ENCODE data around the gene GGCT.
"Not testable (repeated sequence)": the region's sequence is repeated elsewhere in the genome, so short reads cannot be mapped to it uniquely, and the experiment has no call there.

Gene GGCT

DNA sequence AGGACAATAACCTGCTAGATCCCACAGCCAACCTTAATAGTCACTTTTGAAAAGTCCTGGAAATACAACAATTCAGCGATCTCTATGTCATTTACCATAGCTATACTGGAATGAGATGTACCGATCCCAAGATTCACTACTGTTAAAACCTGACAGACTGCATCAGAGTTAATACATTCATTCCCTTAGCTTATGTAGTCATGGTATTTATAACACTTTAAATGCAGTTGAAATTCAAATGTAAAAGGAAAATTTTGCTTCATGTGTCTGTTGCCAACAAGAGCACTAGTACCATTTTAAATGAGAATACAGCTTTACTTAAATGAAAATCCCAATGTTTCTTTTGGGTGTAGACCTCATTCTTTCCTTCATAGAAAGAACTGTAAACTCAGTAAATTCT lies 11.1 kb upstream of the GGCT start:
- DNase-seq (ENCODE audit: low read depth): no peak

DNA sequence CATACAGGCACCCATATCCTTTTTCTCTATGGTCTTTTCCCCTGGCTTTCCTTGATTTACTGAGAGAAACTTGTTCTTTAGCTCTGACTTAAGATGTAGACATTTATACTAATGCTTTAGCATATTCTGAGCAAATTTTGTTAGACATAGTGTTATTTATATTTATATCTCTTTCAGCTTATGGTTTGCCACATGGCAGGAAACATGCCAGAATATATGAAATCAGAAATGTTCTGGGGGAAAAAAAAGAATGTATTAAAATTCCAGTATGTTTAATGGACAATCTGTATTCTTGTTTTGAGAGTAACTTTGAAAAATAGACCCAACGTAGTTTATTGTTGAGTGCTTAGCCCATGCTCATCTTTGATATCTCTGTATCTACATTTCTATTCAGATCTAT lies 10.1 kb upstream of the GGCT start:
- no peak for DNase-seq (ENCODE audit: low read depth)

DNA sequence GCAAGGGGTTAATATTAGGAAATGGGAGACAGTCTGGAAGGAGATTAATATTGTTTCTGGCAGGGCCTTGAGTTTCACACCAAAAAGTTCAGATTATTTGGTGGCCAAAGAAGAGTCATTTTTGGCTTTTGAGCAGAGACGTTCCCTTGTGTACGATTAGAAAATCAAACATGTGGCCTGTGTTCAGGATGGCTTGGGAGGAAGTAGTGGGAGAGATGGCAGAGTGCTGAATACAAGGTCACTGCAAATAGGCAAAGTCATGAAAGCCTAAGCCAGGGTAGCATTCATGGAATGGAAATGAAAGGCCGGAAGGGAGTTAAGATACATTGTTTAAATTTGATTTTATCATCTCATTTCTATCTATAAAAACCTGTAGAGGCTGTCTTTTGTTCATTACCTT lies 9.5 kb upstream of the GGCT start:
- no peak for DNase-seq (ENCODE audit: low read depth)

DNA sequence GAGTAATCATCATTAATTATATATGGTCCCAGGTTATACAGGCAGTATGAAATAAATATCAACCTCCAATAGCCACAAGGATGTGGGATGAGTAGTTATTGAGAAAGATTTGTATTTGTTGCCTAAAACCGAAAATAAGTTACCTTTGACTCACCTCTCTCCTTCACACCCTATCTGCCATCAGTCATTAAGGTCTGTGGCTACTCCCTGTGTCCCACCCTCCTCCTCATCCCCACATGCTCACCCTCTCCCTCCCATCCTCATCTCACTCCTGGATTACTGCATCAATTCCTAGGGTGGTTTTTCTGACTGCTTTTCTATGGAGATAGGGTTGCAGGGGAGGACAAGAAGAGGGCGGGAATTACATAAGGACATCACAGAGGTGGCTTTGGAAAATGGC lies 9.1 kb upstream of the GGCT start:
- DNase-seq (ENCODE audit: low read depth): no peak

DNA sequence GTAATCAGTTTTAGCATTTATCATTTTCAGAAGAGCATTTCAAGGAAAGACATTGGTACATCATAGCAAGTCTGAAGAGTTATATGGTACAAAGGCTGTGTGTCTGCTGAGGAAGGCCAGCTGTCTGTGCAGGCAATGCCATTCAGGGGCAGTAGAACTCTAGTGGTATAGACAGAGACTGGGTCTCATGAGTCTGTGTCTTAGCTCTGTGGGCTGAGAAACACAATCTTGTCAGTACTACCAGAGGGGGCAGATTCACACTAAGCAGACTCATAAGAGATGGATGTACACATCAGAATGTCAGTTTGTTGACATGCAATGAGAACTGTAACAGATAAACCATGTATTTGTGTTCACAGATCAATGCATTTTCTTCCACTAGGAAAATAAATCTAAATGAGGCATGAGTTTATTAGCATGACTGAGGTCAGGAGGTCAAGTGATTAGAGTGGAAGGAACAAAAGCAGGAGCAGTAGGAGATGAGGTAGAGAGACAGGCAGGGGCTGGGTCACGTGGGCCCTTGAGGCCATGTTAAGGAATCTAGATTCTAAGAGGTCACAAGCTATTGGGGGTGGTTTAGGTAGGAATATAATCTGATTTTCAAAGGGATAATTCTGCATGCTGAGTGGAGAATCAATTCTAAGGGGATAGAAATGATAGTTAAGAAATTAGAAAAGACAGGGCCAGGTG lies 7.5 kb upstream of the GGCT start:
- DNase-seq (ENCODE audit: low read depth): no peak

DNA sequence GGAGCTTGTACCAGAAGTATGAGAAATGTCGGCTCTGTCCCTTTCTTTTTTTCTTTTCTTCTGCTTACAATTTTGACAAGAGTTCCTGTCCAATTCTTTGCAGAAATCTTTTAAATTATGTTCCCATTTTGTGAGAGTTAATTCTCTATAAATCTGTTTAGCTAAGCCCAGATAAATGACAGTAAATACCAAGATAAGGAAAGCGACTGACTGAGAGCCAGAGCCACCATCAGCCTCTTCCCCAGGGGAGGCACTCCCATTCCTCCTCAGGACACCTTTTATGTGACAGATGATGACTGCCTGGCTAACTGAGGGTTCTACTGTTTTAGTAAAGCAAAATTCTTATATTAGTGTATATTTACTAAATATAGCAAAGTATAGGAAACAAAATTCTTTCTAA lies 6.9 kb upstream of the GGCT start:
- DNase-seq (ENCODE audit: low read depth): no peak

DNA sequence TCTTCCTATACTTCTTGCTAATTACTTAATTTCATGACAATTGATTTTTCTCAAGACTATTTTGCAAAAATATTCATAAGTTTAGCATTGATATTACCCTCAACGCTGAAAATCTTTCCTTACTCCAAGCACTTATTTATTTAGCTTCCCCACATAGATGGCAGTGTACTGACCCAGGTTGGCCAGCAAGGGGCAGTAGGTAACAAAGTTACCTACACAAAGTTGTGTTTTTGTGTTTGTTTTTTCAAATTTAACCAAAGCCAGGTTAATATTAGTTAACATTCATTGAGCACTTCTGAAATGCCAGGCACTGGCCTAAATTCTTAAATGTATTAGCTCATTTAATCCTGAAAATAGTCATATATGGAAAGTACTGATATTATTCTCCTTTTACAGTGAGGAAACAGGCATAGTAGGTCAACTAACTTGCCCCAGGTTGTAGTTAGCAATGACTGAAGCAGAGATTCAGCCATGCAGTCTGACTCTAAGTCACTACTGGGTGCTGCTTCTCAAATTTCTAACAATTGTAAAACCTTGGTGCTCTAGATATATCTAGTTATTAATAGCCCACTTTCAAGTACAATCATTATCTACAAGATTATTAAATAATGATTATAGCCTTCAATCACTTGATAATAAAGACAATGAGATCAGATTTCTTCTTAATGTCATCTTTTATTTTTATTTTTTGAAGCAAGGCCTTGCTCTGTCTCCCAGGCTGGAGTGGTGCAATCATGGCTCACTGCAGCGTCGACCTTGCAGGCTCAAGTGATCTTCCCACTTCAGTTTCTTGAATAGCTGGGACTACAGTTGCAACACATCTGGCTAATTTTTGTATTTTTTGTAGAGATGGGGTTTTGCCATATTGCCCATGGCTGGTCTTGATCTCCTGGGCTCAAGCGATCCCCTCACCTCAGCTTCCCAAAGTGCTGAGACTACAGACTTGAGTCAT lies 5.8 kb upstream of the GGCT start:
- DNase-seq (ENCODE audit: low read depth): peak; percentile 8

DNA sequence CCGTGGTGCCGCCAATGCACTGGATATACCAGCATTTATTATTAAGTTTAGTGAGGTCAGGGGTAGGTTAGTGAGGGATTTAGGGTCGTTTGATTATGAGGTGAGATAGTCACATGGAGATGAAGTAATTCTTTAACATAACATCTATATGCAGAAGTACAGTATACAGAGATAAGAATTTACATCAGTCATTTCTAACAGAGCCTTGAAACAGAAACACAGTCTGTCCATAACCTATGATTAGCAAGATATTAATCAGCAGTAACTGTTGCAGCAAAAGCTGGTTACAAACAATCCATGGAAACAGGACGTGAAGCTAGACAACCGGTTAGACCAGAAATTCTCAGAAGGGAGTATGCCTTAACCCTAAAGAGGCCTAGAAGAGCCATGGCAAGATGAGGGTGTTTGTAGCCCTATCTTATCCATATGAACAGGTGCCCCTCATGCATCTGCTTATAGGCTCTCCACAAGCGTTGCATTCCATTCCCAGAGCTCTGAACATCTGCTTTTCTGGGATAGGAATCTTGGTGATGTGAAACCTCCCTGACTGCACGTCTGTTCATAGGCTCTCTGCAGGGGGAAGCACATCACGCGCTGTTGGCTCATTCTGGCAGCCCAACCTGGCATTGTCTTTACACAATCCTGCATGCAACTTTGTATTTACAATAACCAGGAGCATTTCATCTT lies 4.7 kb upstream of the GGCT start:
- not testable (repeated sequence) for DNase-seq (ENCODE audit: low read depth)

DNA sequence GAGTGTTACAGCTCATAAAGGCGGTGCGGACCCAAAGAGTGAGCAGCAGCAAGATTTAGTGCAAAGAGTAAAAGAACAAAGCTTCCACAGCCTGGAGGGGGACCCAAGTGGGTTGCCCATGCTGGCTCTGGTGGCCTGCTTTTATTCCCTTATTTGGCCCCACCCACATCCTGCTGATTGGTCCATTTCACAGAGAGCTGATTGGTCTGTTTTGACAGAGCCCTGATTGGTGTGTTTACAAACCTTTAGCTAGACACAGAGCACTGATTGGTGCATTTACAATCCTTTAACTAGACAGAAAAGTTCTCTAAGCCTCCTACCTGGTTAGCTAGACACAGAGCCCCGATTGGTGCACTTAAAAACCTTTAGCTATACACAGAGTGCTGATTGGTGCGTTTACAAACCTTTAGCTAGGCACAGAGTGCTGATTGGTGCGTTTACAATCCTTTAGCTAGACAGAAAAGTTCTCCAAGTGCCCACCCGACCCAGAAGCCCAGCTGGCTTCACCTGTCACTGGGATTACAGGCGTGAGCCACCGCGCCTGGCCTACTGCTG lies 2.8 kb upstream of the GGCT start:
- not testable (repeated sequence) for DNase-seq (ENCODE audit: low read depth)

DNA sequence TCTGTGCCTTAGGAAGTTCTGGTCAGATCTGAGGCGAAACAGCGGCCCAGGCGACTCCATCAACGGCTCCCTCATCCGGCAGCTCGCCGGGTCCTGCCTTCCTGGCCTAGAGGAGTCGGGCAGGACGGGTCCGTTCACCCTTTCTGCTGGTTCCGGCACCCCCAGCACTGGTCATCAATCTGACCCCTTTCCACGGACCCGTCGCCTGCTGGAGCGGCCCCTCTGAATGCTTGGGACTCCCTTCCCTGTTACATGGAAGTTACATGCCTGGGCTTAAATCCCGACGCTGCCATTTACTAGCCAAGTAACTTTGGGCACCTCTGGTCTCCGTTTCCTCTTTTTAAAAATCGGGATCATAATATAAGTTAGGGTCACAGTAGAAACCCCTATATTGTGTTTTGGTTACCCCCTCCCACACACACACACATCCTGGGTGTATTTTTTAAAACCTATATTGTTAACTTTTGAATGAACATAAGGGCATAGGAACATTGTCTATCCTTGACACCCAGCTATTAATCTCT lies 607 bp upstream of the GGCT start:
- no peak for DNase-seq (ENCODE audit: low read depth)

DNA sequence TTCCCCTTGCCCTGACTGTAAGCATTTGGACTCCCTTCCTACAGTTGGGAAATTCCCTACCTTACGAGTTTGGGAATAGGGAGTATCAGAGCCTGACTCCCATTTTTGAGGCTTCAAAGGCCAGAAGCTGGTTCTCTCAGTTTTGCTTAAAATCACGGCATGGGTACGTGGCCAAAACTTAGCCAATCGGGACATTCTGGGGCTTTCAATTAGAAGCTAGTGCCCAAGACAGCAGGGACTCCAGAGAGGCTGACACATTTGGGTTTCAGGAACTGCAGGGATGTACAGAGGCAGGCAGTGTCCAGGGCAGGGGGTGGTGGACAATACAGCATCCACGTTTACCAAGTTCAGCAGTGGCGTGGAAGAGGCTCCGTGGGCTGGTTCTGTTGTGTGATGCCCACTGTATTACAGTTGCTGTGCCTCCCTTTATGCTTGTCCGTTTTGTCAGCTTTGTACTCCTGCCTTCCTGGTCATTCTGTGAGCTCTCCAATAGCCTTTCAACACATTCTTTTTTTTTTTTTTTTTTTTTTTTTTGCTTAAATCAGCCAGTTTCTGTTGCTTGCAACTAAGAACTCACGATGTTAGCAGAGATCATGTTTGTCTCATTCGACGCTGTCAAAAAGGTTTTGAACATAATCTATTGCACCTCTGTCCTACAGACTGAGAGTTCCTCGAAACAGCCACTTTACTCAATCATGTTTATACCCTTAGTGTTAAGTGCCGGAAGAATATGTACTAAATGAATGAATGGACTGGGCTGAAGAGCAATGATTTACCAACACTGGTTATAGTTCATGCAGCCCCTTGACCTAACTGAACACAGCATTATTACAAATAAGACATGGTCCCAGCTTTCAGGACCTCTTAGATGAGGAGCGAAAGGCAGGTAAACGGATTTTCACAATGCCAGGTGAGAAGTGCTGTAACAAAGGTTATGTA lies 1.1 kb downstream of the GGCT start:
- DNase-seq (ENCODE audit: low read depth): no peak

DNA sequence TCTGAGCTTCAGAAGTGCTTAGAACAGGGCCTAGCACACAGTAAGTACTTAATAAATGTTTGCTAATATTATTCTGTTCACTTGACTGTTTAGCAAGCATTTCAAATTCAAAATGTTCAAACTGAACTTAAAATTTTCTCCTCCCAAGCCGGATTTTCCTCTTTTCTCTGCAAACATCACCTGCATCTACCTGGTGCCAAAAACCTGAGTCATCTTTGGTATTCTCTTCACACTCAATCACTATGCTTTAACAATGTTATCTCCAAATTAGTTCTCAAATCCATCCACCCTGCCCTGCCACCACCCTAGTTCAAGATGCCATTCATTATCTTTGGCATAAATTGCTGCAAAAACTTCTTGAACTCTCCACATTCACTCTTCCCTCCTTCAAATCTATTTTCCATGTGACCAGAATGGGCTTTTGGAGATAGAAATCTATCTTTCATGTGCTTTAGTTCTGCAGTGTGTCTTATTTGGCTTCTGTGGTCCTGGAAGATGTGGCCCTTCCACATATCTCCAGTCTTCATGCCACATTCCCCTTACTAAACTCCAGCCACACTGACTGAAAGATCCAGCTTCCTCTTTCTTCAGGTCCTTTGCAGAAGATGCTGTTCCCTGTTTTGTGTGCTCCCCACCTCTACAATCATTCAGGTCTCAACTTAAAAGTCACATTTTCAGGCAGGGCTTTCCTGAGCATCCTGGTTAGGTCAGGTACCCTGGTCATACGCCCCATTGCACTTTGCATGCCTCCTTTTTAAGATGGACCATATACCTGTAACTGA lies 2.0 kb downstream of the GGCT start:
- no peak for DNase-seq (ENCODE audit: low read depth)

DNA sequence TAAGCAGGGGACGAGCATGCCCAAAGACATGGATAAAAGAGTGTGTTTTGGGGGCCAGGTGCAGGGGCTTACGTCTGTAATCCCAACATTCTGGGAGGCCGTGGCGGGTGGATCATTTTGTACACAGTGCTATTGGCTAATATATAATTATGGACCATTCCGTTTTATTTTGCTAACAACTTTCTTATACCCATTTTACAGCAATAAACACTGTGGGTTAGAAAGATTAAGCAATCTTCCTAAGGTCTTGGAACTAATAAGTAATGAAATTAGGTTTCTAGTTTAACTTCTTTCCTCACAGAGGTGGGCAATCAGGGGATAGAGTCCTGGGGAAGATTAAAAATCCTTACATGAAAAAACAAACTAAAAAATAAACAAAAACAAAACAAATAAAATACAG lies 3.4 kb downstream of the GGCT start:
- DNase-seq (ENCODE audit: low read depth): no peak

DNA sequence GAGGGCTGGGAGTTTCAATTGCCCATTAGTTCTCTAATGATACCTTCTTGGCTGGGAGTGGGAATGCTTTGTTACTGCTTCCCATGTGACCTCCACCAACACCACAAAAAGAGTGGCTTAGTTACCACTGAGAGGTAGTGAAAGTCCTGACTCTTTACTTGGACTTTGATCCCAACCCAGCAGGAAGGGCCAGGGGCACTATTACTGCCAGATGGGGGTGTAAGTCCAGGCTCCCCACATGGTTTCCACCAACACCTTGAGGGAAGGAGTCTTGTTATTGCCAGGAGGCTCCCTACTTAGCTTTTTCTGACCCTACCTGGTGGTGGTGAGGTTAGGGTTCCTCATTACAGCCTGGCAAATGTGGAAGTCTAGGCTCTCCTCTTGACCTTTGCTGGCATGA lies 11.4 kb downstream of the GGCT start:
- no peak for DNase-seq (ENCODE audit: low read depth)

DNA sequence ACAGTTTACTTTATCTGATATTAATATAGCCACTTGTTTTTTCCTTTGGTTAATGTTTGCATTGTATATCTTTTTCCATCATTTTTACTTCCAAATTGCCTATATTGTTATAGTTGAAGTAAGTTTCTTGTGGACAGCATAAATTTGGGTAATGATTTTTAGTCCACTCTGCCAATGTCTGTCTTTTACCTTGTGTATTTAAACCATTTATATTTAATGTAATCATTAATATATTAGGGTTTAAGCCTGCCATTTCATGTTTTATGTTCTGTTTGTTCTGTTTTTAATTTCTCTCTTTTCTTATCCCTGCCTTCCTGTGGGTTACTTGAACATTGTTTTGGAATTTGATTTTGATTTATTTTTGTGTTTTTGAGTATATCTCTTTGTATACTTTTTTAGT lies 13.2 kb downstream of the GGCT start:
- no peak for DNase-seq (ENCODE audit: low read depth)

DNA sequence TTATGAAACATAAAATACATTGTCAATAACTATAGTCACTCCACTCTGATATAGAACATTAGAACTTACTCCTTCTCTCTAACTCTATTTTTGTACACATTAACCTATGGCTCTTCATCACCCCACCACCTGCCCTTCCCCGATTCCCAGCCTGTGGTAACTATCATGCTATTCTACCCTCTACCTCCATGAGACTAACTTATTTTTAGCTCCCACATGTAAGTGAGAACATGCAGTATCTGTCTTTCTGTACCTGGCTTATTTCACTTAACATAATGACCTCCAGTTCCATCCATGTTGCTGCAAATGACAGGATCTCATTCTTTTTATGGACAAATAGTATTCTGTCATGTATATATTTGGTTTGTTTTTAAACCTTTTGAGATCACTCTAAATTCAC lies 17.3 kb downstream of the GGCT start:
- DNase-seq (ENCODE audit: low read depth): no peak

DNA sequence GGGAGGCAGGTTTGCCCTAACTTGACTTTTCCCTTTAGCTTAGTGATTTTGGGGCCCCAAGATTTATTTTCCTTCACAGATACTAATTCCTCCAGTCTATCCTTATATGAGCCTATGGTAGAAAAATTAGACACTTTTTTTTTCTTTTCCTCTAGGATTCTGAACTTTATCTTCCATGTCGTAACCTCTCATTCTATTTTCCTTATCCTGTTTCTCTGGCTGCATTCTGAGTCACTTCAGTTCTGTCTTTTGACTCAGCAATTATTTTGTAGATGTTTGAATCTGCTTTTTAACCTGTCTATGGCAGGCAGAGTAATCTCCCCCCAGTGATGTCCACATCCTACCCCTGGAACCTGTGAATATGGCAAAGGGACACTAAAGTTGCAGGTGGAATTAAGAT lies 19.0 kb downstream of the GGCT start:
- no peak for DNase-seq (ENCODE audit: low read depth)

DNA sequence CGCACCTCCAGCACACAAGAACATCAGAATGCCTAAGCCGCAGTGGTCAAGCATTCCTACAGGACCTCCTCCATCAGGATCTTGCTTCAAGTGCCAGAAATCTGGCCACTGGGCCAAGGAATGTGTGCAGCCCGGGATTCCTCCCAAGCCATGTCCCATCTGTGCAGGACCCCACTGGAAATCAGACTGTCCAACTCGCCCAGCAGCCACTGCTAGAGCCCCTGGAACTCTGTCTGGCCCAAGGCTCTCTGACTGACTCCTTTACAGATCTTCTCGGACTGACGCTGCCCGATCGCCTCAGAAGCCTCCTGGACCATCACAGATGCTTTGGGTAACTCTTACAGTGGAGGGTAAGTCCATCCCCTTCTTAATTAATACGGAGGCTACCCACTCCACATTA lies 23.2 kb downstream of the GGCT start:
- DNase-seq (ENCODE audit: low read depth): not testable (repeated sequence)

DNA sequence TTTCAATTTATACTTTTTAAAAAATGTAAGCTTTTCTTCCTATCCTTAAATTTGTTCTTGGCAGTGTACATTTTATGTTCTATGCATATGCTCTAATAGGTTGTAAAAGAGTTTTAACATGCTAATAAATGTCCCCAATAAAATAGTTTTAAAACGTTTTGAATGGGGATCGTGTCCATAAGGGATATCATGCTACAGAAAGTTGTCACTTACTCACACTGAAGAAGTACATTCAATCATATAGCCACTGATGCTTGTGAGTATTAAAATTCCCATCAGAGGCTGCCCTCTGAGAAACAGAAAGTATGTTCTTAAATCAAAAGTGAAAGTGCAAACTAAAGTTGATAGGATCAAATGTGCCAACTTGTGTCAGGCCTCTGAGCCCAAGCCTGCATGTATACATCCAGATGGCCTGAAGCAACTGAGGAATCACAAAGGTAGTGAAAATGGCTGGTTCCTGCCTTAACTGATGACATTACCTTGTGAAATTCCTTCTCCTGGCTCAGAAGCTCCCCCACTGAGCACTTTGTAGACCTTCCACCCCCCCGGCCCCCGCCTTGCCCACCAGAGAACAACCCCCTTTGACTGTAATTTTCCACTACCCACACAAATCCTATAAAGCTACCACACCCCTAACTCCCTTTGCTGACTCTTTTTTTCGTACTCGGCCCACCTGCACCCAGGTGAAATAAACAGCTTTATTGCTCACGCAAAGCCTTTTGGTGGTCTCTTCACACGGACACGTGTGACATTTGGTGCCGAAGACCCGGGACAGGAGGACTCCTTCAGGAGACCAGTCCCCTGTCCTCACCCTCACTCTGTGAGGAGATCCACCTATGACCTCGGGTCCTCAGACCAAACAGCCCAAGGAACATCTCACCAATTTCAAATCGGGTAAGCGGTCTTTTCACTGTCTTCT lies 25.2 kb downstream of the GGCT start:
- DNase-seq (ENCODE audit: low read depth): no peak

All from activated gamma-delta T cell treated with anti-CD3 and anti-CD28 coated beads, Interleukin-2, amount 50 U/mL, for 16 hours (primary cell).